BJ (cell line): ENCODE results near the gene GPR78. TPM values are rescaled to one million over a fixed set of nuclear protein-coding genes. Genes with fewer than 3 reads are reported as not detected.

Source experiments
- CTCF ChIA-PET: fragments of 350-600 bp; formaldehyde crosslinking; extraction: SDS; loops from one replicate; lab custom pipeline; 2021; ENCODE audit warnings: antibody characterized with exemption, inconsistent platforms; lab: Yijun Ruan, JAX
- POLR2A ChIA-PET: fragments of 300-600 bp; sonication (Branson Sonifier 250); formaldehyde crosslinking; extraction: SDS; loops from one replicate; lab custom pipeline; 2021; ENCODE audit warnings: antibody characterized with exemption; lab: Charles Lee
- DNase-seq: peaks from one replicate; pipeline ENCODE4 v3.0.0-alpha.2; 2011; ENCODE audit warnings: low read depth
- H3K27me3 ChIP-seq: 2 replicates; pipeline ENCODE4 v1.6.0; 2011; ENCODE audit warnings: low read length; ENCODE audit not compliant: control insufficient read depth, insufficient read depth
- H3K36me3 ChIP-seq: 2 replicates; pipeline ENCODE4 v1.5.1; 2011; ENCODE audit warnings: low read length; ENCODE audit not compliant: control insufficient read depth, insufficient read depth
- H3K4me3 ChIP-seq: 2 replicates; pipeline ENCODE4 v1.5.1; 2011; ENCODE audit warnings: low read depth, mild to moderate bottlenecking, control low read depth, low read length
- polyA plus RNA-seq: library from polyadenylated mRNA; depleted of rRNA; stranded (reverse); fragments of >200 nt; gene quantifications from 2 replicates; pipeline ENCODE4 v1.2.3, GENCODE V29; 2011
- TF ChIP-seq, protein P1 (sequence below): IDR thresholded peaks from 2 replicates; pipeline ENCODE4 v1.5.1; 2011; ENCODE audit warnings: low read depth, mild to moderate bottlenecking, control low read depth, inconsistent platforms, low read length, moderate library complexity; ENCODE audit not compliant: insufficient read depth

GPR78 gene
- polyA plus RNA-seq, 1 experiment, result 0.82 TPM

- Histone ChIP-seq H3K27me3 (no peaks in the 10 kb centered on the region), H3K36me3 (peaks cover 56% of the 10 kb centered on the region), H3K4me3 (no peak overlapping the region)
- ChIA-PET POLR2A (no interaction called here), CTCF (interaction anchor here (0.6 to 2.4 kb wide), 17 partner anchors 9 to 157 kb away, joined by 3 to 18 read pairs (median 5); no protein-coding TSS in a partner anchor)
- DNase-seq, result no peak
- TF ChIP-seq, protein P1, sequence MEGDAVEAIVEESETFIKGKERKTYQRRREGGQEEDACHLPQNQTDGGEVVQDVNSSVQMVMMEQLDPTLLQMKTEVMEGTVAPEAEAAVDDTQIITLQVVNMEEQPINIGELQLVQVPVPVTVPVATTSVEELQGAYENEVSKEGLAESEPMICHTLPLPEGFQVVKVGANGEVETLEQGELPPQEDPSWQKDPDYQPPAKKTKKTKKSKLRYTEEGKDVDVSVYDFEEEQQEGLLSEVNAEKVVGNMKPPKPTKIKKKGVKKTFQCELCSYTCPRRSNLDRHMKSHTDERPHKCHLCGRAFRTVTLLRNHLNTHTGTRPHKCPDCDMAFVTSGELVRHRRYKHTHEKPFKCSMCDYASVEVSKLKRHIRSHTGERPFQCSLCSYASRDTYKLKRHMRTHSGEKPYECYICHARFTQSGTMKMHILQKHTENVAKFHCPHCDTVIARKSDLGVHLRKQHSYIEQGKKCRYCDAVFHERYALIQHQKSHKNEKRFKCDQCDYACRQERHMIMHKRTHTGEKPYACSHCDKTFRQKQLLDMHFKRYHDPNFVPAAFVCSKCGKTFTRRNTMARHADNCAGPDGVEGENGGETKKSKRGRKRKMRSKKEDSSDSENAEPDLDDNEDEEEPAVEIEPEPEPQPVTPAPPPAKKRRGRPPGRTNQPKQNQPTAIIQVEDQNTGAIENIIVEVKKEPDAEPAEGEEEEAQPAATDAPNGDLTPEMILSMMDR, result peak; percentile 96
Observed at GRCh38 chr4:8607603-8608481, 27.6 kb downstream of the GPR78 start.

DNA sequence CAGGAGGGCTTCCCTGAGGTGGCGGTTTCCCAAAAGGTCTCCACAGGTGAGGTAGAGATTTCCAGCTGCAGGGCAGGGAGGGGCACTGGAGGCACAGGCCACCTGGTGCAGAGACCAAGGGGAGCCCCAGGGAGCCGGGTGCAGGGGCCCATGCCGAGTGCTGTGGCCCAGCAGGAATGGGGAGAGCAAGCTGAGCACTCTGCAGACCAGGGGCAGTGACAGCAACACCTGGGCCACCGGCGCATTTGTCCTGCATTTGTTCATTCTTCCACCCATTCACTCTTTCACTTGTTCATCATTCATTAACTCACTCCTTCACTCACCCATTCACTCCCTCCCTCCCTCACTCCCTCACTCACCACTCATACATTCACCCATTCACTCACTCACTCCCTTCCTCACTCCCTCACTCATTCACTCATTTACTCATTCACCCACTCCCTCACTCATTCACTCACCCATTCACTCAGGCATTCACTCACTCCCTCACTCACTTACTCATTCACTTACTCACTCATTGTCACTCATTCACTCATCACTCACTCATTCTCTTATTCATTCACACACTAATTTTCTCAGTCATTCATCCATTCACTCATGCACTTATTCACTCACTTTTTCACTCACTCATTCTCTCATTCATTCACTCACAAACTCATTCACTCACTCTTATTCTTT is 28.7 kb downstream of the GPR78 start:
- POLR2A ChIA-PET, result no interaction called here
- Histone ChIP-seq H3K4me3 (no peak overlapping the region), H3K36me3 (peaks cover 56% of the 10 kb centered on the region), H3K27me3 (no peaks in the 10 kb centered on the region)
- CTCF ChIA-PET, result interaction anchor here (1.8 to 2.4 kb wide), 4 partner anchors 8 to 141 kb away, joined by 7 to 18 read pairs (median 10); no protein-coding TSS in a partner anchor
- no peak for DNase-seq
- TF ChIP-seq, protein P1, result no peak

DNA sequence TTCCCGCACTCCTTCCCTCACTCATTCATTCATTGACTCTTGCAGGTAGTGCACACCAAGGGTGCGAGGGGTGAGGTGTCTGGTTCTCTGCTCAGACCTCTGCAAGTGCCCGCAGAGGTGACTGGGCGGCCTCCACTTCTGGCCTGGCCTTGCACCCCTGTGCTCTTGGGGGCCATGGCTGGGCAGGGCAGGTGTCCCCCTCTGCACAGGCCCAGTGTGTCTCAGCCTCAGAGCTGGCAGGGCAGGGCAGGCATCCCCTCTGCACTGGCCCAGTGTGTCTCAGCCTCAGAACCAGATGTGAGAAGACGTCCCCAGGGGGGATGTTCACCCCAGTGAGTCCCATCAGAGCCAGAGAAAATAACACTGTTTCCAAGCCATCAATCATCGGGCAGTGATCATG is 29.2 kb downstream of the GPR78 start:
- Histone ChIP-seq H3K4me3 (no peak overlapping the region), H3K27me3 (no peaks in the 10 kb centered on the region), H3K36me3 (peaks cover 58% of the 10 kb centered on the region)
- ChIA-PET CTCF (interaction anchor here (1.0 to 1.1 kb wide), 2 partner anchors 8 to 141 kb away, joined by 3 to 5 read pairs; no protein-coding TSS in a partner anchor), POLR2A (no interaction called here)
- TF ChIP-seq, protein P1, result no peak
- DNase-seq, result no peak

DNA sequence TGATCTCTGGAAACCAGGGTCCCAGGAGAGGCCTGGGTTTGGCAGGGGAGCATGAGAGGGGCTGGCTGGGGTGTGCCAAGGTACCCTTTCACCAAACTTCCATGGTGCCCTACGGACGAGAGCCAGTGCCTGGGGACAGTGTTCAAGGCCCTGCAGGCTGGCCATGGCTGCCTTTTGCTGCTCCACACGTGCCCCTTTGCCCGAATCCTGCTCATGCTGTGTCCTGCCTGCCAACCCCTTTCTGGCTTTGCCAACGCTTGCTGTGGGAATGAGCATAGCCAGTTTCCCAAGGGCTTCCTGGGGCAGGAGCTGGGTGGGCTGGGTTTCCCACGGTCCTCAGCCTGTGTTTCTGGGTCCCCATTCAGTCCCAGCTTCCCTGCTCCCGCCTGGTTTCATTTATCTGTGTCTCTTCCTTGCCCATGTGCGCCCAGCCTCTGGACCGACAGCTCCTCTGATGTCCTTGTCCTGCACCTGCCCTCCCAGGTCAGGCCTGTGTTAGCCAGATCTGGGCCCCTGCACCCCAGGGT is 29.7 kb downstream of the GPR78 start:
- TF ChIP-seq, protein P1, result no peak
- ChIA-PET CTCF (interaction anchor here (1.0 to 1.1 kb wide), 2 partner anchors 9 to 141 kb away, joined by 3 to 5 read pairs; no protein-coding TSS in a partner anchor), POLR2A (no interaction called here)
- no peak overlapping the region for H3K4me3 ChIP-seq
- H3K36me3 ChIP-seq, result peaks cover 60% of the 10 kb centered on the region
- H3K27me3 ChIP-seq, result no peaks in the 10 kb centered on the region
- DNase-seq, result no peak
